Gastrocnemius medialis (tissue), 4 donors: ENCODE measurements around the gene METTL23.

Experiments
- POLR2A ChIP-seq, 2 donors: fragments of 450-650 bp; IDR thresholded peaks; one replicate each; pipeline ENCODE4 v1.6.1; 2017; ENCODE audit warnings: antibody characterized with exemption in 2 of 2, mild to moderate bottlenecking in 2 of 2, moderate library complexity in 2 of 2
- TF ChIP-seq, protein P1 (sequence below), 5 experiments: fragments of 450-650 bp in 3 of 5; fragments of 200-600 bp in 2 of 5; sonication (generic) in 2 of 5; IDR thresholded peaks in 4 of 5; conservative IDR thresholded peaks in 1 of 5; 1 replicate in 4 of 5; 2 replicates in 1 of 5; pipeline ENCODE4 v1.5.1; 2016 to 2019; ENCODE audit warnings: antibody characterized with exemption in 5 of 5, mild to moderate bottlenecking in 3 of 5, moderate library complexity in 3 of 5

DNA sequence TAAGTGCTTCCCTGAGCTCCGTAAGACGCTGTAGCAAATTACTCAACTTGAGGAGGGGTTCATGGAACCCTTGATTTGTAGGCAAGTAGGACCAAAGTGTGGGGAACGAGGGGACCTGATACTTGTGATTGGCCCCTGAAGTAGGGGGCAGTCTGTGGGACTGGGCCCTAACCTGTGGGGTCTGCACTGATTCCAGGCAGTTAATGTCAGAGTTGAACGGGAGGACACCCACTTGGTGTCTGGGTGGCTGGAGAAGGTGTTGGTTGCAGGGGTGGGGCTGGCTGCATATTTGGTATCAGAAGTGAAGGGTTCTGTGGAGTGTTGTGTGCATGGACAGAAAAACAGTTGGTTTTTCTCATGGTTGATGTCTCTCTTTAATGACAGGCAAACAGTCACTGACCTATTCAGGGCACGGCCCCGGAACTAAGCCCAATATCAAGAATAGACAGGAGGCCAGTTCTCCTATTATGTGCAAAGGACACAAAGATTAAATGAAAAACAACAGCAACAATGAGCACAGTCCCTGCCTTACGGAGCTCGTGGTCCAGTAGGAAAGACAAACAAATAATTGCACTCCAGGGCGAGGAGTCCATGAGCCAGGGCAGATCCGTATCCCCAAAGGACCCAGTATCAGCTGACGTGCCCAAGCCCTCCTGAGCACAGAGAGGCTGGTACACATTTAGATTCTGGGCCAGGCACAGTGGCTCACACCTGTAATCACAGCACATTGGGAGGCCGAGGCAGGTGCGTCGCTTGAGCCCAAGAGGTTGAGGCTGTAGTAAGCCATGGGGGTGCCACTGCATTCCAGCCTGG is 35.1 kb upstream of the METTL23 start:
- TF ChIP-seq, protein P1, sequence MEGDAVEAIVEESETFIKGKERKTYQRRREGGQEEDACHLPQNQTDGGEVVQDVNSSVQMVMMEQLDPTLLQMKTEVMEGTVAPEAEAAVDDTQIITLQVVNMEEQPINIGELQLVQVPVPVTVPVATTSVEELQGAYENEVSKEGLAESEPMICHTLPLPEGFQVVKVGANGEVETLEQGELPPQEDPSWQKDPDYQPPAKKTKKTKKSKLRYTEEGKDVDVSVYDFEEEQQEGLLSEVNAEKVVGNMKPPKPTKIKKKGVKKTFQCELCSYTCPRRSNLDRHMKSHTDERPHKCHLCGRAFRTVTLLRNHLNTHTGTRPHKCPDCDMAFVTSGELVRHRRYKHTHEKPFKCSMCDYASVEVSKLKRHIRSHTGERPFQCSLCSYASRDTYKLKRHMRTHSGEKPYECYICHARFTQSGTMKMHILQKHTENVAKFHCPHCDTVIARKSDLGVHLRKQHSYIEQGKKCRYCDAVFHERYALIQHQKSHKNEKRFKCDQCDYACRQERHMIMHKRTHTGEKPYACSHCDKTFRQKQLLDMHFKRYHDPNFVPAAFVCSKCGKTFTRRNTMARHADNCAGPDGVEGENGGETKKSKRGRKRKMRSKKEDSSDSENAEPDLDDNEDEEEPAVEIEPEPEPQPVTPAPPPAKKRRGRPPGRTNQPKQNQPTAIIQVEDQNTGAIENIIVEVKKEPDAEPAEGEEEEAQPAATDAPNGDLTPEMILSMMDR (IDR thresholded peaks at IDR 0.05 in 4 of 5, conservative IDR thresholded peaks at IDR 0.05 in 1 of 5) = no peak
- TF ChIP-seq POLR2A (IDR thresholded peaks at IDR 0.05) = no peak
